Measurements from ENCODE around the gene ENPP7.
A peak's percentile ranks its signal among the peaks of the same experiment; 100 is the strongest.

ENPP7 gene

DNA sequence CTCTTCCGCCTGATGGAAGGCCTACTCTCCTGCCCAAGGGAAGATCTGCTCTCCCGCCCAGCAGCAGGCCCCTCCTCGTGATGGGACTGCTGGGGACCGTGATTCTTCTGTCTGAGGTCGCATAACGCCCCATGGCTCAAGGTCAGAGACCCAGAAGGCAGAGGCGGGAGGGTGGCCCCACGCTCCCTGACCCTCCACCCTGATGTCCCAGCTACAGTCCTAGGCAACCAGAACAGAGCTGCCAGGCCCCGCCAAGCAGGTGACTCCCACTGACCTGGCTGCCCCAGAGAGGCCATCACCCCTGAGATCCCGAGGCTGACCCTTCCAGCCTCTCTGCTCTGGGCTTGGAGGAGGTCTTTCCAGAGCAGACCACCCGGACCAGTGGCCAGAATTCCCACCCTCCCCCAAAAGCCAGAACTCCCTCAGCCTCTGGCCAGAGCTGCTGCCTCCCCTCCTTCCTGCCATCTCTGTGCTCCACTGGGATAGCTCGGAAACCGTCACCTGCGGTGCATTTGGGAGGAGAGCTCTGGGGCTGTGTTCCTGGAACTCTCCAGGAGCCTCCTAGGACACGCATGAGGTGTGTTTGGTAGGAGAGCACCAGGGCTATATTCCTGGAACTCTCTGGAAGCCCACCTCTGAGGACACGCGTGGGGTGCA lies 7.3 kb downstream of the ENPP7 start:
- no peak for FAIRE-seq
- DNase-seq (ENCODE audit: insufficient read length): no peak
- TF ChIP-seq POLR2AphosphoS5 (IDR thresholded peaks at IDR 0.05; ENCODE audit: low read depth, low read length) (no peak), POLR2A (IDR thresholded peaks at IDR 0.05; ENCODE audit: low read depth, low read length) (no peak)

GRCh38 chr17:79738643-79739042 lies 7.9 kb downstream of the ENPP7 start:
- no peak for FAIRE-seq

GRCh38 chr17:79739148-79740062 lies 8.7 kb downstream of the ENPP7 start:
- FAIRE-seq: no peak
- no peak for DNase-seq (ENCODE audit: insufficient read length)
- TF ChIP-seq POLR2A (IDR thresholded peaks at IDR 0.05; ENCODE audit: low read depth, low read length) (no peak), POLR2AphosphoS5 (IDR thresholded peaks at IDR 0.05; ENCODE audit: low read depth, low read length) (no peak), TAF1 (IDR thresholded peaks at IDR 0.05; ENCODE audit: borderline replicate concordance, low read depth, low read length) (no peak)

More at GRCh38 chr17:79738643-79739042, 7.9 kb downstream of the ENPP7 start:
- no peak for DNase-seq (ENCODE audit: insufficient read length)
- TF ChIP-seq TAF1 (IDR thresholded peaks at IDR 0.05; ENCODE audit: borderline replicate concordance, low read depth, low read length) (no peak), POLR2A (IDR thresholded peaks at IDR 0.05; ENCODE audit: low read depth, low read length) (no peak), POLR2AphosphoS5 (IDR thresholded peaks at IDR 0.05; ENCODE audit: low read depth, low read length) (no peak)

DNA sequence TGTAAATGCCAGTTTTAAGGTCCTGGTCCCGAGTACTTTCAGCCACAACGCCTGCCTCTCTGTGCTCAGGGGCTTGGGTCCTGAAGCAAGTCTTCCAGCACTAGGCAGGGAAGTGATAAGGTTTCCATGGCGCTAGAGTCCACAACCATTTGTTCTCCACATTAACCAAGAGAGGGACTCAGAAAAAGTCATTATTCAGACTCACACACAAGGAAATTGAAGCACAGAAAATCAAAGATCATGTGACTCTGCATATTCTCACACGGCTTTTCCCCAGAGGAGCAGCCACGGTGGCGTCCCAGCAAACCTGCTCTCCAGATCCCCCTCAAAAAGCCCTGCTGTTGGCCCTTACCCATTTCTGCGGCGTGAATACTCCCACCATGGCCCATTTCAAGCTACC lies 9.7 kb downstream of the ENPP7 start:
- no peak for TF ChIP-seq POLR2A (IDR thresholded peaks at IDR 0.05; ENCODE audit: low read depth, low read length)
- no peak for TF ChIP-seq TAF1 (IDR thresholded peaks at IDR 0.05; ENCODE audit: borderline replicate concordance, low read depth, low read length)
- no peak for TF ChIP-seq POLR2AphosphoS5 (IDR thresholded peaks at IDR 0.05; ENCODE audit: low read depth, low read length)
- FAIRE-seq (no peak), DNase-seq (ENCODE audit: insufficient read length) (no peak)

DNA sequence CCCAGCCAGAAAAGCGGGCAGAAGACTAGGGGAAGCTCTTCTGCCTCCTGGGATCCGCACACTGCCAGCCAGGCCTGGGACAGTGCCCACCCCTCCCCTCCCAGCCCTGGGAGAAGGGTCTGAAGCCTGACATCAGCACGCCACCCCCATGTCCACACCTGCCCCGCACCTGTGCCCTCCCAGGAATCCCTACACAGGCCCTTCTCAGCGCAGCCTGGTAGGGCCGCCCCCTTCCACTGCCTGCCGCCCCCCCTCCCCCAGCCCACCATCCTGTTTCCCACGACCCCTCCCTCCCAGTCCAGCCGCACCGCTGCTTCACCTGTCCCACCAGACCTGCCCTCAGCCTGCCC lies 10.6 kb downstream of the ENPP7 start:
- FAIRE-seq: no peak
- TF ChIP-seq TAF1 (IDR thresholded peaks at IDR 0.05; ENCODE audit: borderline replicate concordance, low read depth, low read length) (no peak), POLR2A (IDR thresholded peaks at IDR 0.05; ENCODE audit: low read depth, low read length) (no peak), POLR2AphosphoS5 (IDR thresholded peaks at IDR 0.05; ENCODE audit: low read depth, low read length) (no peak)
- no peak for DNase-seq (ENCODE audit: insufficient read length)

- TF ChIP-seq POLR2AphosphoS5 (IDR thresholded peaks at IDR 0.05; ENCODE audit: low read depth, low read length): no peak
- TF ChIP-seq POLR2A (IDR thresholded peaks at IDR 0.05; ENCODE audit: low read depth, low read length): no peak
- no peak for TF ChIP-seq TAF1 (IDR thresholded peaks at IDR 0.05; ENCODE audit: borderline replicate concordance, low read depth, low read length)
- FAIRE-seq: no peak
- DNase-seq (ENCODE audit: insufficient read length): peak; percentile 79
These were observed 11.2 kb downstream of the ENPP7 start for GRCh38 chr17:79741751-79742588.

- FAIRE-seq: no peak
- TF ChIP-seq TAF1 (IDR thresholded peaks at IDR 0.05; ENCODE audit: borderline replicate concordance, low read depth, low read length): no peak
- no peak for TF ChIP-seq POLR2A (IDR thresholded peaks at IDR 0.05; ENCODE audit: low read depth, low read length)
- no peak for TF ChIP-seq POLR2AphosphoS5 (IDR thresholded peaks at IDR 0.05; ENCODE audit: low read depth, low read length)
These were observed 11.8 kb downstream of the ENPP7 start for GRCh38 chr17:79742589-79742918.

DNA sequence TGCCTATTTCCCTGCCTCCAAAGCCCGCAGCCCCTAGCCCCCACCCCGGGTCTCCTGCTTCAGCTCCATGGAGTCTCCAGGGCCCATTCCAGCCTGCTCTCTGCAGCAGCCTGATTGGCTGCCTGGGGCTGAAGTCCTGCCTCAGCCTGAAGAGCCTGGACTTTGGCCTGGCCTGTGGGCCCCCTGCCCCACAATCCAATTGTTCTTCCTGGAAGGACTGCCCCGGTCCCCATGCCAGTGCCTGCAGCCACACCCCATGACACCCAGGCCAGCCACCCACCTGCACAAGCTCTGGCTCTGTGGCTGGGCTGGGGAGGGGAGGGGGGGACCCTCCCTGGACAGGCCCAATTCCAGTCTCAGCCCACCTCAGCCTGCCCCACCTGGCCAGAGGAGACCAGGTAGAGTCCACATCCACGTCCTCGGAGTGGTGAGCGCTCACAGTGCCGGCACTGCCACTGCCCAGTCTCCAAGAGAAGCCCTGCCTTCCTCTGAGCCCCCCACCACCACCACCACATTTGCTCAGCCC lies 12.3 kb downstream of the ENPP7 start:
- TF ChIP-seq POLR2A (IDR thresholded peaks at IDR 0.05; ENCODE audit: low read depth, low read length) (no peak), POLR2AphosphoS5 (IDR thresholded peaks at IDR 0.05; ENCODE audit: low read depth, low read length) (no peak), TAF1 (IDR thresholded peaks at IDR 0.05; ENCODE audit: borderline replicate concordance, low read depth, low read length) (no peak)
- DNase-seq (ENCODE audit: insufficient read length) (no peak), FAIRE-seq (no peak)

More at GRCh38 chr17:79742589-79742918, 11.8 kb downstream of the ENPP7 start:
- no peak for DNase-seq (ENCODE audit: insufficient read length)

DNA sequence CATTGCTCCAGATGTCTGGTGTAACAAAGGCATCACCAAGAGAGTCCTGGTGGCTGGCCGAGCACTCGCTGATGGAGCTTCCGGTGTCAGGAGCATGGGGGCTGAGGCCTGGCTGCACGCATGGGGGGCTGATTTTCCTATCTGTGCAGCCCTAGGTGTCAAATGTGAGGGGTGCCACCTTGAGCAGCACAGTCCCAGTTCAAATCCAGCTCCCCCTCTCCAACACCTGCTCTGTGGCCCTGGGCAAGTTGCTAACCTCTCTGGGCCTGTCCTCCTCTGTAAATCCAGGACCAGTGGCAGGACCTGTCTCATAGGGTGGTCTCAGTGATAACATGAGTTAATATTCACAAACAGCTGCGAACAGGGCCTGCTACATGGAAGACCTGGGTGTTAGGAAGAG lies 12.9 kb downstream of the ENPP7 start:
- no peak for FAIRE-seq
- no peak for TF ChIP-seq POLR2A (IDR thresholded peaks at IDR 0.05; ENCODE audit: low read depth, low read length)
- TF ChIP-seq TAF1 (IDR thresholded peaks at IDR 0.05; ENCODE audit: borderline replicate concordance, low read depth, low read length): no peak
- TF ChIP-seq POLR2AphosphoS5 (IDR thresholded peaks at IDR 0.05; ENCODE audit: low read depth, low read length): no peak

DNA sequence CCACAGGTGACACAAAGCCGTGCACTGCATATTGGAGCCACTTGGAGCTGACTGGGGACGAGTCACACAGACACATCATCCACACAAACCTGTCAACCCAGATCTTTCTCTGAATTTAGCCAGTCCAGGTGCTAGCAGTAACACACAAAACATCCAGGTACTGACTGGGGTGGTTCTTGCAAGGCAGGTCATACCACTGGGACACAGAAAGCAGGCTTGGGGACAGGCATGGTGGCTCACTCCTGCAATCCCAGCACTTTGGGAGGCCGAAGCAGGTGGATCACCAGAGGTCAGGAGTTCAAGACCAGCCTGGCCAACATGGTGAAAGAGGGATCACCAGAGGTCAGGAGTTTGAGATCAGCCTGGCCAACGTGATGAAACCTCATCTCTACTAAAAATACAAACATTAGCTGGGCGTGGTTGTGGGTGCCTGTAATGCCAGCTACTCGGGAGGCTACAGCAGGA lies 14.9 kb downstream of the ENPP7 start:
- no peak for DNase-seq (ENCODE audit: insufficient read length)
- FAIRE-seq: no peak
- TF ChIP-seq POLR2A (IDR thresholded peaks at IDR 0.05; ENCODE audit: low read depth, low read length): no peak
- no peak for TF ChIP-seq TAF1 (IDR thresholded peaks at IDR 0.05; ENCODE audit: borderline replicate concordance, low read depth, low read length)
- no peak for TF ChIP-seq POLR2AphosphoS5 (IDR thresholded peaks at IDR 0.05; ENCODE audit: low read depth, low read length)

More for the DNA sequence above, 12.9 kb downstream of the ENPP7 start:
- no peak for DNase-seq (ENCODE audit: insufficient read length)
